Neural progenitor cell (in vitro differentiated cells): ENCODE data around the gene DCST1. TPM values are rescaled to one million over a fixed set of nuclear protein-coding genes. Genes with fewer than 3 reads are reported as not detected.

Experiments
- DNase-seq: peaks from one replicate; pipeline ENCODE4 v3.0.0-alpha.2; 2016; ENCODE audit warnings: low spot score
- H2AFZ ChIP-seq: fragments of 200-600 bp; sonication (generic); replicated peaks from 2 replicates; pipeline ENCODE4 v1.6.1; 2016; ENCODE audit warnings: antibody characterized with exemption
- H3F3A ChIP-seq: fragments of 200-600 bp; sonication (generic); 2 replicates; pipeline ENCODE4 v1.6.1; 2016; ENCODE audit warnings: antibody characterized with exemption, low read depth
- H3K27ac ChIP-seq: fragments of 200-600 bp; sonication (generic); 2 replicates; pipeline ENCODE4 v1.5.1; 2016; ENCODE audit warnings: mild to moderate bottlenecking
- H3K27me3 ChIP-seq: fragments of 200-600 bp; sonication (generic); 2 replicates; pipeline ENCODE4 v1.6.1; 2016; ENCODE audit warnings: mild to moderate bottlenecking, moderate library complexity
- H3K36me3 ChIP-seq: fragments of 200-600 bp; sonication (generic); 2 replicates; pipeline ENCODE4 v1.5.1; 2016
- H3K4me1 ChIP-seq: fragments of 200-600 bp; sonication (generic); 2 replicates; pipeline ENCODE4 v1.6.1; 2016; ENCODE audit warnings: mixed run types
- H3K4me2 ChIP-seq: fragments of 200-600 bp; sonication (generic); 2 replicates; pipeline ENCODE4 v1.6.1; 2016
- H3K4me3 ChIP-seq: fragments of 200-600 bp; sonication (generic); 2 replicates; pipeline ENCODE4 v1.5.1; 2016
- H3K79me2 ChIP-seq: fragments of 200-600 bp; sonication (generic); 2 replicates; pipeline ENCODE4 v1.6.1; 2016; ENCODE audit warnings: low read depth
- H3K9ac ChIP-seq: fragments of 200-600 bp; sonication (generic); 2 replicates; pipeline ENCODE4 v1.6.1; 2016
- H3K9me3 ChIP-seq: fragments of 200-600 bp; sonication (generic); 2 replicates; pipeline ENCODE4 v1.5.1; 2016; ENCODE audit warnings: low read depth
- H4K20me1 ChIP-seq: fragments of 200-600 bp; sonication (generic); 2 replicates; pipeline ENCODE4 v1.6.1; 2016; ENCODE audit warnings: low read depth
- H3K27ac Mint-ChIP-seq: 3 replicates; pipeline ENCODE4 v1.8.0; 2021; ENCODE audit warnings: mixed read lengths
- H3K27me3 Mint-ChIP-seq: 2 replicates; pipeline ENCODE4 v1.8.0; 2022; ENCODE audit warnings: low read depth, mild to moderate bottlenecking, inconsistent platforms, moderate library complexity, mixed read lengths; ENCODE audit not compliant: insufficient read depth
- H3K36me3 Mint-ChIP-seq: 3 replicates; pipeline ENCODE4 v1.8.0; 2021; ENCODE audit warnings: mixed read lengths
- H3K4me1 Mint-ChIP-seq: 3 replicates; pipeline ENCODE4 v1.8.0; 2021; ENCODE audit warnings: mixed read lengths
- H3K4me3 Mint-ChIP-seq: 3 replicates; pipeline ENCODE4 v1.8.0; 2021; ENCODE audit warnings: mild to moderate bottlenecking, moderate library complexity, mixed read lengths
- H3K9me3 Mint-ChIP-seq: 3 replicates; pipeline ENCODE4 v1.8.0; 2020; ENCODE audit warnings: mixed read lengths
- CTCF ChIP-seq: fragments of 200-600 bp; sonication (generic); IDR thresholded peaks from 2 replicates; pipeline ENCODE4 v1.5.1; 2017; ENCODE audit warnings: antibody characterized with exemption, mild to moderate bottlenecking
- EZH2 ChIP-seq: fragments of 200-600 bp; sonication (generic); IDR thresholded peaks from 2 replicates; pipeline ENCODE4 v1.6.1; 2017; ENCODE audit warnings: antibody characterized with exemption, mild to moderate bottlenecking, moderate library complexity
- EZH2phosphoT487 ChIP-seq: fragments of 200-600 bp; sonication (generic); IDR thresholded peaks from 2 replicates; pipeline ENCODE4 v1.6.1; 2017; ENCODE audit warnings: antibody characterized with exemption
- total RNA-seq: library from RNA; depleted of rRNA; stranded (reverse); fragments of >200 nt; gene quantifications from 2 replicates; pipeline ENCODE4 v1.2.3, GENCODE V29; 2015; ENCODE audit warnings: low replicate concordance

DCST1 gene
- total RNA-seq, 1 donor from 2014 or later: not detected

GRCh38 chr1:155068599-155068998 is 35.0 kb downstream of the DCST1 start:
- H3K4me3 ChIP-seq: no peak overlapping the region
- no peak overlapping the region for H3K27ac ChIP-seq
- no peak overlapping the region for H3K4me2 ChIP-seq
- H4K20me1 ChIP-seq: peaks cover 36% of the 10 kb centered on the region
- peaks cover 35% of the 10 kb centered on the region for H3K27me3 ChIP-seq
- peaks cover 50% of the 10 kb centered on the region for H3K4me1 Mint-ChIP-seq
- peaks cover 9% of the 10 kb centered on the region for H3K36me3 Mint-ChIP-seq
- TF ChIP-seq CTCF (no peak), EZH2 (no peak), EZH2phosphoT487 (no peak)
- H3K27me3 Mint-ChIP-seq: peaks cover 10% of the 10 kb centered on the region
- no peaks in the 10 kb centered on the region for H3K9me3 ChIP-seq
- no peak overlapping the region for H3K9ac ChIP-seq
- H3K27ac Mint-ChIP-seq: no peak overlapping the region
- peaks cover 53% of the 10 kb centered on the region for H3F3A ChIP-seq
- H3K79me2 ChIP-seq: peaks cover 13% of the 10 kb centered on the region
- DNase-seq: no peak
- H3K36me3 ChIP-seq: no peaks in the 10 kb centered on the region
- peaks cover 28% of the 10 kb centered on the region for H3K4me1 ChIP-seq
- no peak overlapping the region for H2AFZ ChIP-seq
- H3K9me3 Mint-ChIP-seq: peaks cover 2% of the 10 kb centered on the region
- H3K4me3 Mint-ChIP-seq: peak overlapping the region; percentile 56

DNA sequence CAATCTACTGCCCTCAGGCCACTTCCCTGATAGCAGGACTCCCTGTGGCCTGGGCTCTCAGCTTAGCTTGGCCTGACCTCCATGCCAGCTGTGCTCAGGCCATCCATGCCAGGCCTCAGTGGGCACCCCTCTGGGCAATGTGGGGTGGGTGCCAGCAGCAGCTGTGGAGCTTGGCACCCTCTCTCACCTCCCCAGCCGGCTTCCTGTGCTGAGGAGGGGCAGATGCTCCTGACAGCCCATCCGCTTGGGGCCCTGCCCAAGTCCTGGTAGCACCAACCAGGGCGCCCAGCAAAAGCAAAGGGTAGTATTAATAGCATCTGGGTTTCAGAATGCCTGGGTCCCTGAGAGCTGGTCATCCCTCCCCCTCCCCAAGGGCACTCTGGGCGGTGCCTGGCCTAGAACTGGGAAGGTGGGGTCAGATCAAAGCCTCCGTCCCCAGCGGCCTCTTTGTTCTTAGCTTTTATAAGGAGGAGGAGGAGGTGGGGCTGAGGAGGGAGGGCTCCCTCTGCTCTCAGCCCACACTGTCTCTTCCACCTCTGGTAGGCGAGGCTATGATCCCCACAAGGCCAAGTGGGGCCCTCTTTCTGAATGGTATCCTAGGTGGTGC is 36.0 kb downstream of the DCST1 start:
- H3F3A ChIP-seq: peaks cover 44% of the 10 kb centered on the region
- H3K27ac ChIP-seq: no peak overlapping the region
- H3K4me1 ChIP-seq: peaks cover 23% of the 10 kb centered on the region
- no peak for TF ChIP-seq EZH2
- no peak for TF ChIP-seq EZH2phosphoT487
- no peak for TF ChIP-seq CTCF
- no peak overlapping the region for H3K4me3 ChIP-seq
- DNase-seq: peak; percentile 60
- peaks cover 30% of the 10 kb centered on the region for H4K20me1 ChIP-seq
- no peaks in the 10 kb centered on the region for H3K9me3 ChIP-seq
- peaks cover 44% of the 10 kb centered on the region for H3K27me3 ChIP-seq
- Mint-ChIP-seq H3K9me3 (no peaks in the 10 kb centered on the region), H3K4me1 (peaks cover 46% of the 10 kb centered on the region), H3K27ac (no peak overlapping the region), H3K36me3 (peaks cover 9% of the 10 kb centered on the region), H3K27me3 (peaks cover 12% of the 10 kb centered on the region), H3K4me3 (peak overlapping the region; percentile 54)
- peak overlapping the region; percentile 75 for H3K4me2 ChIP-seq
- H3K9ac ChIP-seq: no peak overlapping the region
- H2AFZ ChIP-seq: no peak overlapping the region
- peaks cover 7% of the 10 kb centered on the region for H3K79me2 ChIP-seq
- no peaks in the 10 kb centered on the region for H3K36me3 ChIP-seq

GRCh38 chr1:155070158-155070621 is 36.6 kb downstream of the DCST1 start:
- H3K4me1 ChIP-seq: peaks cover 19% of the 10 kb centered on the region
- H3K27ac ChIP-seq: no peak overlapping the region
- peaks cover 24% of the 10 kb centered on the region for H4K20me1 ChIP-seq
- H3F3A ChIP-seq: peaks cover 40% of the 10 kb centered on the region
- H3K9me3 ChIP-seq: no peaks in the 10 kb centered on the region
- H3K27ac Mint-ChIP-seq: no peak overlapping the region
- H3K9me3 Mint-ChIP-seq: no peaks in the 10 kb centered on the region
- no peaks in the 10 kb centered on the region for H3K36me3 ChIP-seq
- H3K27me3 ChIP-seq: peaks cover 49% of the 10 kb centered on the region
- no peak overlapping the region for H3K9ac ChIP-seq
- peak overlapping the region; percentile 43 for H3K4me3 ChIP-seq
- H3K36me3 Mint-ChIP-seq: peaks cover 9% of the 10 kb centered on the region
- peaks cover 1% of the 10 kb centered on the region for H3K79me2 ChIP-seq
- TF ChIP-seq CTCF (no peak), EZH2 (no peak), EZH2phosphoT487 (no peak)
- H3K27me3 Mint-ChIP-seq: peaks cover 13% of the 10 kb centered on the region
- H3K4me2 ChIP-seq: peak overlapping the region; percentile 75
- peak overlapping the region; percentile 67 for H3K4me3 Mint-ChIP-seq
- no peak overlapping the region for H2AFZ ChIP-seq
- DNase-seq: no peak
- peaks cover 40% of the 10 kb centered on the region for H3K4me1 Mint-ChIP-seq
